ENCODE measurements around the gene TRMT5. TPM values are rescaled to one million over a fixed set of nuclear protein-coding genes. Genes with fewer than 3 reads are reported as not detected.

The TRMT5 gene
- total and polyA plus RNA-seq, 9 of the 15 experiments (the other 6 are each of a cell fraction or from before 2014, with no cell fraction given) = 8.4 to 20.0 (median 15.1) TPM

GRCh38 chr14:60981633-60982455 is 965 bp upstream of the TRMT5 start (continued):
- TF ChIP-seq E4F1 (CRISPR knock-in tag; IDR thresholded peaks at IDR 0.05; ENCODE audit: borderline replicate concordance) (no peak), TEAD2 (tag; IDR thresholded peaks at IDR 0.05) (no peak), NFE2 (IDR thresholded peaks at IDR 0.05; ENCODE audit: low read depth) (peak; percentile 93)

GRCh38 chr14:60977847-60978246 is 3.0 kb downstream of the TRMT5 start:
- in situ Hi-C loops (cut with MboI) = no loop called here
- FAIRE-seq (no peak), DNase-seq (ENCODE audit: extremely low read depth in 1 of 4, low spot score in 3 of 4) (no peak), ATAC-seq (no peak)
- peak overlapping the region; percentile 54; the same call in 1 of the 2 replicates for H3K4me2 ChIP-seq (ENCODE audit: insufficient read depth, low read length)
- CTCF ChIA-PET (ENCODE audit: low intra/inter-chr PET ratio) = no interaction called here
- peak overlapping the region; percentile 84; the same call in 1 of the 2 replicates for H3K4me3 ChIP-seq
- H3K27ac ChIP-seq (ENCODE audit: extremely low read depth, low read depth, low read length) = no peak overlapping the region
- H3K36me3 ChIP-seq (ENCODE audit: control insufficient read depth, insufficient read depth, low read length) = peaks cover 52% of the 10 kb centered on the region
- peak overlapping the region in 1 of 2 experiments; percentile 46; a peak in 2 of 4 replicates for H3K9ac ChIP-seq (ENCODE audit: insufficient read depth in 1 of 2, low read depth in 2 of 2, low read length in 2 of 2)
- H4K20me1 ChIP-seq (replicated peaks; ENCODE audit: control insufficient read depth, insufficient read depth, low read length) = no peaks in the 10 kb centered on the region
- no peaks in the 10 kb centered on the region for H3K9me3 ChIP-seq (replicated peaks; ENCODE audit: control insufficient read depth, insufficient read depth, low read depth, low read length)
- intact Hi-C loops (cut with micrococcal nuclease) = no loop called here
- no peaks in the 10 kb centered on the region for H3K27me3 ChIP-seq (ENCODE audit: control insufficient read depth in 2 of 2, insufficient read depth in 2 of 2, low read length in 2 of 2)
- POLR2A ChIA-PET = no interaction called here
- no peaks in the 10 kb centered on the region for H3K9me1 ChIP-seq (ENCODE audit: control insufficient read depth, insufficient read depth, low read length)
- H2AFZ ChIP-seq (ENCODE audit: low read depth, low read length) = no peak overlapping the region
- H3K4me1 ChIP-seq (replicated peaks in 1 of 2; ENCODE audit: control insufficient read depth in 2 of 2, insufficient read depth in 2 of 2, low read length in 2 of 2) = no peaks in the 10 kb centered on the region; a peak in 1 of 5 replicates
- TF ChIP-seq MTA3 (IDR thresholded peaks at IDR 0.05; ENCODE audit: borderline replicate concordance) = no peak
- no peak for TF ChIP-seq ZNF354B (CRISPR knock-in tag; IDR thresholded peaks at IDR 0.05)
- TF ChIP-seq, protein P1, sequence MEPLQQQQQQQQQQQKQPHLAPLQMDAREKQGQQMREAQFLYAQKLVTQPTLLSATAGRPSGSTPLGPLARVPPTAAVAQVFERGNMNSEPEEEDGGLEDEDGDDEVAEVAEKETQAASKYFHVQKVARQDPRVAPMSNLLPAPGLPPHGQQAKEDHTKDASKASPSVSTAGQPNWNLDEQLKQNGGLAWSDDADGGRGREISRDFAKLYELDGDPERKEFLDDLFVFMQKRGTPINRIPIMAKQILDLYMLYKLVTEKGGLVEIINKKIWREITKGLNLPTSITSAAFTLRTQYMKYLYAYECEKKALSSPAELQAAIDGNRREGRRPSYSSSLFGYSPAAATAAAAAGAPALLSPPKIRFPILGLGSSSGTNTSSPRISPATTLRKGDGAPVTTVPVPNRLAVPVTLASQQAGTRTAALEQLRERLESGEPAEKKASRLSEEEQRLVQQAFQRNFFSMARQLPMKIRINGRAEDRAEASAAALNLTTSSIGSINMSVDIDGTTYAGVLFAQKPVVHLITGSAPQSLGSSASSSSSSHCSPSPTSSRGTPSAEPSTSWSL (CRISPR knock-in tag; IDR thresholded peaks at IDR 0.05; ENCODE audit: borderline replicate concordance) = no peak
- TF ChIP-seq NFIC (IDR thresholded peaks at IDR 0.05) = peak; percentile 66
- TF ChIP-seq CXXC5 (CRISPR knock-in tag; IDR thresholded peaks at IDR 0.05) = no peak
- TF ChIP-seq BRD4 (IDR thresholded peaks at IDR 0.05) = no peak
- TF ChIP-seq TFAM (CRISPR knock-in tag; conservative IDR thresholded peaks at IDR 0.05) = no peak
- no TSS peak for BruUV-seq (replicated peaks)
- WGBS (ENCODE audit: insufficient coverage, low coverage, missing lambda C conversion rate) = 0% methylated on average over 2 of the region's 2 CpGs
- peaks cover 72% of the 10 kb centered on the region for H3K79me2 ChIP-seq (ENCODE audit: control insufficient read depth, insufficient read depth, low read length)
